Calu3 (cell line): Measurements from ENCODE around the gene ZBTB20. TPM values are rescaled to one million over a fixed set of nuclear protein-coding genes. Genes with fewer than 3 reads are reported as not detected.
"Not testable (repeated sequence)": the region's sequence is repeated elsewhere in the genome, so short reads cannot be mapped to it uniquely, and the experiment has no call there.

ENCODE experiments used
- BruUV-seq: library from RNA; stranded (reverse); fragments of 400-500 nt; replicated peaks from 2 replicates; lab custom pipeline; 2021; lab: Mats Ljungman, UMichigan
- CTCF ChIA-PET: fragments of 300-600 bp; sonication (Branson Sonifier 250); formaldehyde crosslinking; loops from one replicate; lab custom pipeline; 2022; ENCODE audit warnings: antibody characterized with exemption; lab: Charles Lee
- DNase-seq: peaks from one replicate; pipeline ENCODE4 v3.0.0; 2022
- H3K27ac Mint-ChIP-seq: one replicate; pipeline ENCODE4 v1.8.0; 2022; ENCODE audit warnings: mixed read lengths; ENCODE audit not compliant: unreplicated experiment
- H3K27me3 Mint-ChIP-seq: one replicate; pipeline ENCODE4 v1.8.0; 2022; ENCODE audit warnings: mixed read lengths; ENCODE audit not compliant: unreplicated experiment
- H3K36me3 Mint-ChIP-seq: one replicate; pipeline ENCODE4 v1.8.0; 2022; ENCODE audit warnings: mild to moderate bottlenecking, moderate library complexity, mixed read lengths; ENCODE audit not compliant: insufficient read depth, unreplicated experiment
- H3K4me1 Mint-ChIP-seq: one replicate; pipeline ENCODE4 v1.8.0; 2022; ENCODE audit warnings: mild to moderate bottlenecking, low read depth, mixed read lengths; ENCODE audit not compliant: unreplicated experiment
- H3K4me3 Mint-ChIP-seq: one replicate; pipeline ENCODE4 v1.8.0; 2022; ENCODE audit warnings: mild to moderate bottlenecking, low read depth, moderate library complexity, mixed read lengths; ENCODE audit not compliant: unreplicated experiment
- H3K9me3 Mint-ChIP-seq: one replicate; pipeline ENCODE4 v1.8.0; 2022; ENCODE audit warnings: low read depth, mixed read lengths; ENCODE audit not compliant: unreplicated experiment
- intact Hi-C: fragments of 100-400 bp; cut with micrococcal nuclease; formaldehyde crosslinking; loops from one replicate; pipeline ENCODE4 v1.10.0; 2022; ENCODE audit not compliant: unreplicated experiment
- total RNA-seq: library from RNA; stranded (reverse); gene quantifications from 2 replicates; pipeline ENCODE4 v1.2.3, GENCODE V29; 2022
- TF ChIP-seq, protein P1 (sequence below): fragments of 200-600 bp; IDR thresholded peaks from one replicate; pipeline ENCODE4 v1.8.0; 2022; ENCODE audit warnings: antibody characterized with exemption; ENCODE audit not compliant: unreplicated experiment

The ZBTB20 gene
- total RNA-seq, 1 experiment from 2014 or later = 24.1 TPM

DNA sequence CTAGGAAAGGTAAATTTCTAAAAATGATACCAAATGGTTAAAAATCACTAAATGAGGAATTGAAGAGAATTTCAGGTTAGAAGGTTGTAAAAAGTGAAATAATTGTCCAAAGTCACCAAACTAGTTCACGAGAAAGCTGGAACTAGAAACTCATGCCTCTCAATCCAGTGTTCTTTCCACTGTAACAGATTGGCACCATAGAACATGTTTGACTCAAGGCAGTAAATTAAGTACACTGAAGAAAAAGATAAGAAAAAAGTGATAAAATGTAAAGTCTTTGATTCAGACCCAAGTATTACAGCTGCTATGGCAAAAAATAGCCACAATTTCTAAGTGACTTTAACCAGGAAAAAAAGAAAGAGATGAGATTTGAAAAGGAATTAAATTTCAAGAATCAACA lies 26.5 kb downstream of the ZBTB20 start:
- no peaks in the 10 kb centered on the region for H3K27me3 Mint-ChIP-seq
- intact Hi-C loops = no loop called here
- H3K36me3 Mint-ChIP-seq = no peaks in the 10 kb centered on the region
- no peak overlapping the region for H3K4me3 Mint-ChIP-seq
- H3K9me3 Mint-ChIP-seq = no peaks in the 10 kb centered on the region
- no peak overlapping the region for H3K27ac Mint-ChIP-seq
- no TSS peak for BruUV-seq
- no peaks in the 10 kb centered on the region for H3K4me1 Mint-ChIP-seq
- CTCF ChIA-PET = no interaction called here
- TF ChIP-seq, protein P1, sequence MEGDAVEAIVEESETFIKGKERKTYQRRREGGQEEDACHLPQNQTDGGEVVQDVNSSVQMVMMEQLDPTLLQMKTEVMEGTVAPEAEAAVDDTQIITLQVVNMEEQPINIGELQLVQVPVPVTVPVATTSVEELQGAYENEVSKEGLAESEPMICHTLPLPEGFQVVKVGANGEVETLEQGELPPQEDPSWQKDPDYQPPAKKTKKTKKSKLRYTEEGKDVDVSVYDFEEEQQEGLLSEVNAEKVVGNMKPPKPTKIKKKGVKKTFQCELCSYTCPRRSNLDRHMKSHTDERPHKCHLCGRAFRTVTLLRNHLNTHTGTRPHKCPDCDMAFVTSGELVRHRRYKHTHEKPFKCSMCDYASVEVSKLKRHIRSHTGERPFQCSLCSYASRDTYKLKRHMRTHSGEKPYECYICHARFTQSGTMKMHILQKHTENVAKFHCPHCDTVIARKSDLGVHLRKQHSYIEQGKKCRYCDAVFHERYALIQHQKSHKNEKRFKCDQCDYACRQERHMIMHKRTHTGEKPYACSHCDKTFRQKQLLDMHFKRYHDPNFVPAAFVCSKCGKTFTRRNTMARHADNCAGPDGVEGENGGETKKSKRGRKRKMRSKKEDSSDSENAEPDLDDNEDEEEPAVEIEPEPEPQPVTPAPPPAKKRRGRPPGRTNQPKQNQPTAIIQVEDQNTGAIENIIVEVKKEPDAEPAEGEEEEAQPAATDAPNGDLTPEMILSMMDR = no peak
- DNase-seq = no peak

DNA sequence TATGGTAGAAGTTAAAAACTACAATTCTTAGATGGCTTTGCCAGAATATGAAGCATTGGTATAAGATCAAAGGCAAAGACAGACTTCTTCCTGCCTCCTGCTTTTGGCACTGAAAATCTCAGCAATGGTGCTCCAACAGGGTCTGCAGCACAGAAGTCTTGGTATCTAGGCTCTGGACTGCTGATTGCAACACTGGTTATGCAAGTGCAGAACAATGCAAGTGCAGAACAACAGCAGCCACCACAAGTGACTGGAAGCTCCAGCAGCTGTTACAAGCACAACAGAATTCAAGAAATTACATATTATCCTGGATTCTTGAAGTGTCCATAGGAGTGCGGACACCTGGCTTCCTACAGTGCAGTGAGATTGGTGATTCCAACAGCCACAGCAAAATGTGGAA lies 33.7 kb downstream of the ZBTB20 start:
- no TSS peak for BruUV-seq
- no peak overlapping the region for H3K27ac Mint-ChIP-seq
- no peak overlapping the region for H3K4me3 Mint-ChIP-seq
- CTCF ChIA-PET = no interaction called here
- H3K27me3 Mint-ChIP-seq = no peaks in the 10 kb centered on the region
- H3K4me1 Mint-ChIP-seq = no peaks in the 10 kb centered on the region
- intact Hi-C loops = no loop called here
- H3K9me3 Mint-ChIP-seq = no peaks in the 10 kb centered on the region
- H3K36me3 Mint-ChIP-seq = no peaks in the 10 kb centered on the region
- TF ChIP-seq, protein P1 = no peak
- peak; percentile 0 for DNase-seq

DNA sequence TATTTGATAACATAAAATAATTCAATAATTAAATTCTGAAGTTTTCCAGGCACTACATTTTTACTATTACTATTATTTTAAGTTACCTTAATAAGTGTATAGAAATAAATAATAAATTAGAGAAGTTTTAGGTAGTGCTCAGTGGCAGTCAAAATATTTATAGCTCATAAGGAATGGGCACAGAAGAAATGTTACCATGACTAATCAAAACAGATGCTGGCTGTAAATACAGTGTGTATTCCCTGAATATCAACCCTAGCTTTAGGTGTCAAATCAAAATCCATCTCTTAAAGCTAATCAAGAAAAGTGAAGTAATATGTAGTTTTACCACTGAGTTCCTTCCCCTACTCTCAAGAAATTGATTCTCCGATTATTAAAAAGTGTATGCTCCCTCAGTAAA lies 35.5 kb downstream of the ZBTB20 start:
- no TSS peak for BruUV-seq
- intact Hi-C loops = no loop called here
- Mint-ChIP-seq H3K9me3 (no peaks in the 10 kb centered on the region), H3K27me3 (no peaks in the 10 kb centered on the region), H3K27ac (no peak overlapping the region), H3K4me3 (no peak overlapping the region), H3K36me3 (no peaks in the 10 kb centered on the region), H3K4me1 (no peaks in the 10 kb centered on the region)
- CTCF ChIA-PET = no interaction called here
- TF ChIP-seq, protein P1 = no peak
- DNase-seq = no peak

DNA sequence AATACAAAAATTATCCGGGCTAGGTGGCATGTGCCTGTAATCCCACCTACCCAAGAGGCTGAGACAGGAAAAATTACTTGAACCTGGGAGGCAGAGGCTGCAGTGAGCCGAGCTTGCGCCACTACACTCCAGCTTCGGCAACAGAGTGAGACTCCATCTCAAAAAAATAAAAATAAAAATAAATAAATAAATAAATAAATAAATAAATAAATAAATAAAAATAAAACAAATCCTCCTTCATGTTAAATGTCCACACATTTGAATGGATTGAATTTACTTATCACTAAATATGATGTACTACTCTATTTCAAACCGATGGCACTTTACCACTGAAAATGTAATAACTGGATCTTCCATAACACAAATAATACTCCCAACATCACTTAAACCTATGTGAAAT lies 36.3 kb downstream of the ZBTB20 start:
- intact Hi-C loops = no loop called here
- CTCF ChIA-PET = no interaction called here
- no peak overlapping the region for H3K27ac Mint-ChIP-seq
- no peaks in the 10 kb centered on the region for H3K4me1 Mint-ChIP-seq
- TF ChIP-seq, protein P1 = no peak
- no peak overlapping the region for H3K4me3 Mint-ChIP-seq
- no peaks in the 10 kb centered on the region for H3K27me3 Mint-ChIP-seq
- no TSS peak for BruUV-seq
- no peaks in the 10 kb centered on the region for H3K36me3 Mint-ChIP-seq
- H3K9me3 Mint-ChIP-seq = no peaks in the 10 kb centered on the region
- no peak for DNase-seq

DNA sequence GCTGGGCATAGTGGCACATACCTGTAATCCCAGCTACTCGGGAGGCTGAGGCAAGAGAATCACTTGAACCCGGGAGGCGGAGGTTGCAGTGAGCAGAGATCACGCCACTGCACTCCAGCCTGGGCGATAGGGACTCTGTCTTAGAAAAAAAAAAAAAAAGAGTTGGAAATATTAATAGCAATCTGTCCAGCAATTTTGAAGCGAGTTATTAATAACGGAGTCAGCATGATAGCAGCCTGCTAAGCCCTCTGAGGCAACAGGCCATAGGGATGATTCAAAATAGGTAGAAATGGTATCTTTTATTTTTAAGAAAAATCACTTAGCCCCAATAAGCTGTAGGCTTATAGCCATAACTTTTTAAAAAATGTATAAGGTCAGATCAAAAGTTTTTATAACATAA lies 37.0 kb downstream of the ZBTB20 start:
- H3K4me1 Mint-ChIP-seq, CTCF ChIA-PET, intact Hi-C loops, DNase-seq, H3K27me3 Mint-ChIP-seq, H3K27ac Mint-ChIP-seq, BruUV-seq, H3K9me3 Mint-ChIP-seq, H3K36me3 Mint-ChIP-seq, H3K4me3 Mint-ChIP-seq: not testable (repeated sequence)
